NCI-H1105 treated with DMSO at 0.1 percent for 48 hours (cell line): ENCODE data around the gene PBX1.

Experiments
- DNase-seq: peaks from one replicate; lab custom pipeline; 2025; lab: John Stamatoyannopoulos, UW

Gene PBX1

GRCh38 chr1:164695956-164696665 is 137.1 kb downstream of the PBX1 start:
- no peak for DNase-seq

DNA sequence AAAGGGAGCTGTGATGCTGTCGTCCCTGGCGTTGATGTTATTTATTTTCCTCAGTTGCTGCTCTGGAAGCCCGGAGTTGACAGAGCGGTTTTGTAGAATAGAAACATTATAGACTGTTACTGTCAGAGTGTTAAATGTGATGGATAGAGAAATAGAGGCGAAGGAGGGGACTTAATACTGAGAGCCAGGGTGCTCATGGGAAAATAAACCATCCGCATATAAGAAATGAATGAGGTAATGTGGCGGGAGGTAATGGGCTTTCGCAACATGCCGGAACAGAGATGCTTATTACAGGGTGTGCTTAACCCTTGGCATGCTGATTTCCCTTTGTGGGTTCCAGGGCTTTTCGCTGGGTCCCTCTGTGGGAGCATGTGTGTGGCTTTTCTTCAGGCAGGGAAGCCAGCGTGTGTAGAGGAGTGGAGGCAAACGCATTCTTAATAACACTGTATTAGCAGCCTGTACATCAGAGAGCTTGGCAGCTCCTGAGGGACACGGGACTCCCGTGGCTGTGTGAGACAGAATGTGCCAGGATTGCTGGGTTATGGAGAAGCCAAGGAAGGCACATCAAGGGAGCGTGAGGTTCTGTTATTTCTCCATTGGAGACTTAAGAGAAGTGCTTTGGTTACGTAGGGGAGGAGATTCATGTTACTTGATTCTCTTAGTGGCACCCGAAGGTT is 141.0 kb downstream of the PBX1 start:
- no peak for DNase-seq

DNA sequence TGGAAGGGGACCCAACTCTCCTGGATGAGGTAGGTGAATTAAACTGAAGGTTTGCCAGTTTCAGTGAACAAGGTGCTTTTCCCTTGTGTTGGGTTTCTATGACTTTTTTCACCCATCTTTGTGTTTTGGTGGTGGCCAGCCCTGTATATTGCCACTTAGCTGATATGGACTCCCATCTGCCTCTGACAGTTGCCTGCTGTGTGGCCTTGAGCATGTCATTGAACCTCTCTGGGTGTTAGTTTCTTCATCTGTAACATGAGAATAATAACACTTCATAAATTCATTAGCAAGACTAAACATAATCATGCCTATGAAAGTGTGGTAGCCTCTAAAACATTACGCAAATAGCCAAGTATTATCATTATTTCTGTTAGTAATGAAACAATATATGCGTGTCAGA is 141.7 kb downstream of the PBX1 start:
- DNase-seq, result no peak

DNA sequence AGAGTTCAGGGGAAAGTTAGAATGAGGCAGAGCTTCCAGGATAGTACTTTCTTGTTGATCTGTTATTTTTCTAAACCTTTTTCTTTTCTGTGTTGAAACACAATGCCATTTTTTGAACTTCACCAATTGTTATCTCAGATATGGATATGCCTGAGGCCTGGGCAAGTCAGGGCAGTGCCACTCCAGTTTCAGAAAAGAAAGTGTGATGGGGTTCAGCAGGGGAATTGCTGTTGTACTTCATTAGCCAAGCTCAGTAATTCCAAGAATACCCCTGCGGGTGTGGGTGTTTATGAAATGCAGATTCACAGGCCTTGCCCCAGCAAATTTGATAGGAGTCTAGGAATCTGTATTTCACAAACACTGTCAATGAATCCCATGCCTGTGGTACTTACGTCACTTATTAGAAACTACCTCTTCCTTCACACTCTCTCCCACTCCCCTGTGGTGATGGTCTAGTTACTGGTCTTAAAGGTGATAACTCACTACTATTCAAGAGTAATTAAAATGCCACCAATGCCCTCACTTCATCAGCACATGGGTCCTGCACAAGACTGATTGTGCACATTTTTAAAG is 142.3 kb downstream of the PBX1 start:
- no peak for DNase-seq

GRCh38 chr1:164702216-164702615 is 143.2 kb downstream of the PBX1 start:
- DNase-seq, result no peak

DNA sequence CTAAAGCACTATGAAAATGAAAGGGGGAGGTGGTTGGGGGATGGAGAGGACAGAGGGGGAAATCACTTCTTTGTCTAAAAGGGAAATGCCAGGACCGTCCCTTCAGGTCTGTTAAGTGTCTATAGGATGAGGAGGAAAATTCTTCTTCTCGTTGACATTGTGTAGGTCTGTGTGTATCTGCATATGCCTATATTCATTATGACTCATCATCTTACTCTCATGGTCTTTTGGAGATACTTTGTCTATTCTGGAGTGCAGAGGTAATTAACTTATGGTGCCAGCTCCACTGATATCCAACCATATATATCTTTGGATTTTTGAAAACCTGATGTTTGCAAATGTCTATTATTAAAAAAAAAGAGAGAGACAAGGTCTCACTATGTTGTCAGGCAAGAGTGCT is 143.7 kb downstream of the PBX1 start:
- DNase-seq, result no peak

- no peak for DNase-seq
Measured at GRCh38 chr1:164703463-164703862, 144.5 kb downstream of the PBX1 start.

DNA sequence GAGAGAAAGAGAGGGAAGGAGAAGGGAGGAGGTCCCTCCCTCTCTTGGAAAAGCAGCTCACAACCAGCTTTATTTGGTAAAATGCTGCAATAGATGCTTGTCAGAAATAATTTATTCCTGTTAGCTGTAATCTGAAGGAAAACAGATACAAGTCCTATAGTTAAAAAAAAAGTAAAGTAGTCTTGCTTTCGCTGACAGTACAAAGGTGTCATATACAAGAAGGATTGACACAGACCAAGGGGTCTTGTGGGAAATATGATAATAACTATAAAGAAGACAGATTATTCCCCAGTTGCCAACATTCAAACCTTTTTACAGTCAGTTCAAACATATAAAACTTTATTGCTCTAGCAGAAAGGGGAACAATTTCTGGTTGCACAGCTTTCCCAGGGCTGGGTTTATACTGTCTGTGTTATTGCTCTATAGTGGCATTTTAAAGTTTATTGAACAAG is 145.0 kb downstream of the PBX1 start:
- DNase-seq, result no peak

DNA sequence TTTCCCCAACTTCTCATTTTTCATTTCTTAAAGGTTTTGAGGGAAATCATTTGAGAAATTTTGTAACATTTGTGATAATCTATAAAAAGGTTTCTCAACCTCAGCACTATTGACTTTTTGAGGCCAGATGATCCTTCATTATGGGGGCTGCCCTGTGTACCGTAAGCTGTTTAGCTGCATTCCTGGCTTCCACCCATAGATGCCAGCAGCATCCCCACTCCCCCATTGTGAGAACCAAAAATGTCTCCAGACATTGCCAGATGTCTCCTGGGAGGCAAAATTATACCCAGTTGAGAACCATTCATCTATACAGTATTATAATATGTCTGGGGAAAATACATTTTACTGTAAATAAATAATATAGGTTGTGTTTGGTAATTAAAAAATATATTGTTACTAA is 146.0 kb downstream of the PBX1 start:
- no peak for DNase-seq

- DNase-seq, result no peak
Measured at GRCh38 chr1:164706606-164706987, 147.6 kb downstream of the PBX1 start.

GRCh38 chr1:164707868-164708331 is 148.9 kb downstream of the PBX1 start:
- DNase-seq, result no peak

GRCh38 chr1:164708596-164708995 is 149.6 kb downstream of the PBX1 start:
- no peak for DNase-seq

GRCh38 chr1:164709126-164709525 is 150.1 kb downstream of the PBX1 start:
- no peak for DNase-seq

DNA sequence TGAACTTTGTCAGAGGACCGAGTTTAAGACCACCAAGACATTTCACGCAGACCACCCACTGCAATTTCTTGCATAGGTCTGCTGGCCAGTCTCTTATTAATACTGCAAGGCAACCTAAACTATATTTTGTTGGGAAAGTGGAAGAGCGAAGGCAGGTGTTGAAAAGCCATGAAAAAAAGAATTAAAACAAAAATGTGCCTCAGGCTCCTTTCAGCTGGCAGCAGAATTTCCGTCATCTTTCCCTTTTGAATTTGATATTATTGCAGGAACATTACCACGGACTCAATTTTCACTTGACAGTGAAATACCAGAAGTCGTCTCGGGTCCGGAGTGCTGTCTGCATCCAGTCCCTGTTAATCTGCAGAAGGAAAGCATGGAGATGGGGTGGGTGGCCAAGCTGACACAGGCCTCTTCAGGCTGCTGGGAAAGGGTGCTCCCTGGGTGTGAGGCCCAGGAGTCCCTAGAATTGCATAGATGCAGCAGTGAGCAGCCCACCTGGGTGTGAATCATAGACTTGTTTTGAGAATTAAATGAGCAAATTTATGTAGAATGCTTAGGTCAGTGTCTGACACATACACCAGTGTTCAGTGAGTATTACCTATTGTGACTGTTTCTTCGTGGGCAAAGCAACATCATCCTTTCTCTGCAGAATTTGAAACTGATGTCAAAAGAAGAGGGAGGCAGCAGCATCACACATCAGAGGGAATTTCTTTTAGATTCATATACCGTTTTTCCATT is 150.7 kb downstream of the PBX1 start:
- no peak for DNase-seq

- no peak for DNase-seq
Measured at GRCh38 chr1:164712131-164713036, 153.4 kb downstream of the PBX1 start.

- no peak for DNase-seq
Measured at GRCh38 chr1:164713456-164714207, 154.6 kb downstream of the PBX1 start.

DNA sequence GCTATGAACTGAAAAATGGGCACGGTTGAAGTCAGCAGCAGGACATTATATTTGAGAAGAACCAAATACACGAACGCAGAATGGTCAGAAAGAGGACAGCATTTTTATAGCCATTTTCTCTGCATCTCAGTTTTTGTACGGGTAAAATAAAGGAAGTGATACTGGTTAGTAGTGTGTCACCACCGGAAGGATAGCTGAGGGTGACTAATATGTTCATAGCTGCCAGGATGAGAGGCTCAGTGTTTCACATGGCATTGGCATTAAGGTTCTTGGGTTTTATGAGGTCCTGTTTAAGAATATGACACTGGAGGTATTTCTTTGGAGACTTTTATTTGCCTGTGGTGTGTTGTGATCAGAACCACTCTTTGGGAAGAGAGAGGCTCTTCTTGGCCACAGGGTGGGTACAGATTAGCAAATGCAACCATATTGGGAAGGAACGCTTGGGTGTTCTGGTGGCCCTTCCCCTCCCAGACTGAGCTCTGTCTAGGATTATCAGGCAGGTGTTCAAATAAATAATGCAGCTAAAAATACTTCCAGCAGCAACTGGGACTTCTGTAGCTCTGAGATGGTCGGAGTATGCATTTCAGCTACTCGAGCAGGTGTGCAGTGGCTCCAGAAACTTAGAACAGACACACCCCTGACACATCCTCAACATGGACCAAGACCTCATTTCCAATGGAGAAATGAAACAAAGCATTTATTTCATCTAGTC is 158.2 kb downstream of the PBX1 start:
- DNase-seq, result no peak

DNA sequence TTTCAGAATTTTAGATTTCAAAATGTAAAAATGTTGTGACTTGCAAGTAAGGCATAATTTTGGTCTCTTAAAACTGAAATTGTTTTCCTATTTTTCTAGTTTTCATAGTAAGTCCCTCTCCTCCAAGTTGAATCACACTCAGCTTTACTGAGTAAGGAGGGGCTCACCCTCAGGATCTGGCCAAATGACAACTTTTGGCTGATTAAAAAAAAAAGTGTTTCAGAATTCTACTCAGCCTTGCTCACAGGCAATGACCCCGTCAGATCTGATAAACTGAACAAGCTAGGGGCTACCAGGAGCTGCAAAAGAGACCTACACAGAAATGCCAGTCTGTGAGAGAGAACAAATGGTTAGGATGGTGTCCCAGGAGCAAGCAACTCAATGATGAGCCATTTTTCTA is 159.8 kb downstream of the PBX1 start:
- DNase-seq, result no peak

- peak; percentile 16 for DNase-seq
Measured at GRCh38 chr1:164719676-164720439, 160.9 kb downstream of the PBX1 start.
